Measurements from ENCODE around the gene UBE2E1. TPM values are rescaled to one million over a fixed set of nuclear protein-coding genes. Genes with fewer than 3 reads are reported as not detected.

The UBE2E1 gene
- total and polyA plus RNA-seq, 11 donors = 43.7 to 97.1 (median 65.0) TPM

DNA sequence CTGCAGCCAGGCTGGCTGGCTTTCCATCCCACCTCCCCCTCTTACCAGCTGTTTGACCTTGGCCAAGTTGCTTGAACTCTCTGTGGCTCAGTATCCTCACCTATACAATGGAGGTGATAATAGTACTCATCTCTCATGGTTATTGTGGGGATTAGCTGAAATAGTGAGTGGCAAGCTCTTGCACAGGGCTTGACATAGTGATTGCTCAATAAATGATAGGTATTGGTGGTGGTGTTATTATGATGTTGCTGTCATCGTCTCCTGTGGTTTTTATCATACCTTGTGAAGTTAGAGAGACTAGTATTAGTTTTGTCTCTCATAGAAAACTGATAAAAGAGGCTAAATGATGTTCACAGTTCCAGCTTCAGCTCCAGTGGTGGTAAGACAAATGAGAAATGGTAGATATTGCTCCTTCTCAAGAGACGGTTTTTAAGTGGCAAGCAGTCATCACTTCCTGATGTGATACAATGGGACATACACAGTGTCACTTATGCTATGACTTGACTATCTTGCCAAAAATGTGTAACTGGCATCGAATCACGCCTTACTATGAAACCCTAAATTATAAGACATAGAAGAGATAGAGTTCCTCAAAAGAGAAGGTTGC is 12.1 kb upstream of the UBE2E1 start:
- Histone ChIP-seq H3K36me3 (no peaks in the 10 kb centered on the region), H3K27me3 (no peaks in the 10 kb centered on the region), H3K4me3 (no peak overlapping the region), H3K27ac (no peak overlapping the region), H3K4me1 (no peaks in the 10 kb centered on the region), H3K9me3 (no peaks in the 10 kb centered on the region)
- no peak for ATAC-seq
- intact Hi-C loops (cut with DNase I) = loop anchor here in 1 of 10 donors (10.0 kb wide), 1 partner anchor 79 kb away; no protein-coding TSS in a partner anchor
- WGBS, 4 donors = 68 to 83% (median 80%) methylated on average over 4 of the region's 4 CpGs
- TF ChIP-seq CTCF (IDR thresholded peaks at IDR 0.05) (no peak), POLR2A (IDR thresholded peaks at IDR 0.05) (no peak)
- no peak for DNase-seq

DNA sequence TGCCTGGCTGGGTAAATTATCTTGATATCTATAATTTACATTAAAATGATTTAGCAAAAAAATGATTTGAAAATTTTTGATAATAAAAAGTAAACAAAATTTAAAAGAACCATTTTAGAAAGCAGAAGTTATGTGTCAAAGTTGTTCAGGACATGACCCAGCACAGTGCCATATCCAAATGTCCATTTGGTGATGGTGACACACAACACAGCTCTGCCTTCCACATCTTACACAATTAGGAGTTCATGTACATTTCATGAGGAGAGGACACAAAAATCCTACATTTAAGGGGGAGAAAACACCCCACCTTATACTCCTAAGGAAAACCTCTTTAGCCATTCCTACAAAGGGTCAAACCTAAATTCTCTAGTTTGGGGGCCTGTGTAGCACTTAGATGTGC is 10.7 kb upstream of the UBE2E1 start:
- no peaks in the 10 kb centered on the region for H3K27me3 ChIP-seq
- intact Hi-C loops (cut with DNase I) = loop anchor here in 1 of 10 donors (10.0 kb wide), 1 partner anchor 80 kb away; no protein-coding TSS in a partner anchor

DNA sequence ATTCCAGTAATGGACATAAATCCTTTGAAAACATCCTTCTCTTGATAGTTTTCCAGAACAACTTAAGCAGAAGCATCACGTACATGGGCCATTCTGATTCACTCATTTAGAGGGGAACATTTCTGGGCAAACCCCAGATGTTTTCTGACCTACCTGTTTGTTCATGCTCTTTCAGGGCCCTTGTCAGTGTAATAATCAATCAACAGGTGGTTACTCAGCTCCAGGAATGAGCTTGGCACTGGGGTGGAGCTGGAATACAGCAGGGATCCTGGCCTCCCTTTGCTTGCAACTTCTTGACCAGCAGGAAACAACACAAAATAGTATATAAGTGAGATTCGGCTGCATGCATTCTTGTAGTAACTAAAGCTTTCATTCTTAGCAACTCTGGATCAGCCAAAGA is 9.2 kb upstream of the UBE2E1 start:
- intact Hi-C loops (cut with DNase I) = loop anchor here in 1 of 10 donors (10.0 kb wide), 1 partner anchor 82 kb away; no protein-coding TSS in a partner anchor
- 87 to 94% (median 88%) methylated on average over 2 of the region's 2 CpGs for WGBS, 4 donors
- no peak for DNase-seq
- no peak for TF ChIP-seq POLR2A (IDR thresholded peaks at IDR 0.05)
- no peak for TF ChIP-seq CTCF (IDR thresholded peaks at IDR 0.05)
- no peaks in the 10 kb centered on the region for H3K9me3 ChIP-seq
- no peak overlapping the region for H3K4me3 ChIP-seq
- H3K4me1 ChIP-seq = no peaks in the 10 kb centered on the region
- no peak for ATAC-seq
- H3K36me3 ChIP-seq = no peaks in the 10 kb centered on the region
- H3K27me3 ChIP-seq = no peaks in the 10 kb centered on the region
- no peak overlapping the region for H3K27ac ChIP-seq

More for the DNA sequence above, 10.7 kb upstream of the UBE2E1 start:
- Histone ChIP-seq H3K36me3 (no peaks in the 10 kb centered on the region), H3K4me3 (no peak overlapping the region), H3K4me1 (no peaks in the 10 kb centered on the region), H3K27ac (no peak overlapping the region), H3K9me3 (no peaks in the 10 kb centered on the region)
- DNase-seq (no peak), ATAC-seq (no peak)
- TF ChIP-seq CTCF (IDR thresholded peaks at IDR 0.05) (no peak), POLR2A (IDR thresholded peaks at IDR 0.05) (no peak)

DNA sequence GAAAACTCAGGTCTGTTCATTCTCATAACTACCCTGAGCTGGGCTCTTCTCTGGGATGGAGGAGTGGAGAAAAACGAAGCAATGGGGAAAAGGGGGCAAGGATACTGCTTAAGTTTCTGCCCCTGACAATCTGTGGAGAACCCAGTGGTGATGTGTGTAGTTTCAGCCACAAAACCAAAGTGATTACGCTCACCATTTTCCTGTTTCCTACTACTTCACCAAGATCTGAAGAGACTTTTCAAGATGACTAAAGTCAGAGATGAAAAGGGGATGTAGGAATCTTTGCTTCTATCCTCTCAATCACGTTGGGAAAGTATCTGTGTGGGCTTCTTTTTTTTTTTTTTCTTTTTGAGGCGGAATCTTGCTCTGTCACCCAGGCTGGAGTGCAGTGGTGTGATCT is 8.3 kb upstream of the UBE2E1 start:
- WGBS, 4 donors = 81 to 90% (median 85%) methylated on average over 4 of the region's 4 CpGs
- Histone ChIP-seq H3K36me3 (no peaks in the 10 kb centered on the region), H3K4me3 (no peak overlapping the region), H3K9me3 (no peaks in the 10 kb centered on the region), H3K4me1 (no peaks in the 10 kb centered on the region), H3K27ac (no peak overlapping the region), H3K27me3 (no peaks in the 10 kb centered on the region)
- intact Hi-C loops (cut with DNase I) = loop anchor here in 1 of 10 donors (10.0 kb wide), 1 partner anchor 83 kb away; no protein-coding TSS in a partner anchor
- ATAC-seq = no peak
- TF ChIP-seq POLR2A (IDR thresholded peaks at IDR 0.05) = no peak
- no peak for TF ChIP-seq CTCF (IDR thresholded peaks at IDR 0.05)
- no peak for DNase-seq
